ENCODE results near the gene SEPTIN5.

DNA sequence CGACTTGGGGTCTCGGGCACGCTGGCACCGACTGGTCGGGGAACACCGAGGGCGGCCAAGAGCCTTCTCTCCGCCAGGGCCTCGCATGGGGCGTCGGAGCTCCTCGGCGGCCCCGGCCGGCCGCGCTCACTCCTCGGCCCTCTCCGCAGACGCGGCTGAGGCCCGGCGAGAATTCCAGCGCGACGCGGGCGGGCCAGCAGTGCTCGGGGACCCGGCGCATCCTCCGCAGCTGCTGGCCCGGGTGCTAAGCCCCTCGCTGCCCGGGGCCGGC is 51.9 kb downstream of the SEPTIN5 start:
- TF ChIP-seq EP300 (IDR thresholded peaks at IDR 0.05) (no peak), POLR2AphosphoS5 (IDR thresholded peaks at IDR 0.05) (no peak)
- TF ChIP-seq, protein P1, sequence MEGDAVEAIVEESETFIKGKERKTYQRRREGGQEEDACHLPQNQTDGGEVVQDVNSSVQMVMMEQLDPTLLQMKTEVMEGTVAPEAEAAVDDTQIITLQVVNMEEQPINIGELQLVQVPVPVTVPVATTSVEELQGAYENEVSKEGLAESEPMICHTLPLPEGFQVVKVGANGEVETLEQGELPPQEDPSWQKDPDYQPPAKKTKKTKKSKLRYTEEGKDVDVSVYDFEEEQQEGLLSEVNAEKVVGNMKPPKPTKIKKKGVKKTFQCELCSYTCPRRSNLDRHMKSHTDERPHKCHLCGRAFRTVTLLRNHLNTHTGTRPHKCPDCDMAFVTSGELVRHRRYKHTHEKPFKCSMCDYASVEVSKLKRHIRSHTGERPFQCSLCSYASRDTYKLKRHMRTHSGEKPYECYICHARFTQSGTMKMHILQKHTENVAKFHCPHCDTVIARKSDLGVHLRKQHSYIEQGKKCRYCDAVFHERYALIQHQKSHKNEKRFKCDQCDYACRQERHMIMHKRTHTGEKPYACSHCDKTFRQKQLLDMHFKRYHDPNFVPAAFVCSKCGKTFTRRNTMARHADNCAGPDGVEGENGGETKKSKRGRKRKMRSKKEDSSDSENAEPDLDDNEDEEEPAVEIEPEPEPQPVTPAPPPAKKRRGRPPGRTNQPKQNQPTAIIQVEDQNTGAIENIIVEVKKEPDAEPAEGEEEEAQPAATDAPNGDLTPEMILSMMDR (IDR thresholded peaks at IDR 0.05): no peak

Measured in sigmoid colon (tissue), 4 donors.